T-helper 9 cell (primary cell): ENCODE data around the gene COL9A3.

Experiments
- DNase-seq: peaks from one replicate; pipeline ENCODE4 v3.0.0-alpha.2; 2020

The COL9A3 gene

GRCh38 chr20:62778601-62779416 lies 38.0 kb upstream of the COL9A3 start:
- no peak for DNase-seq

GRCh38 chr20:62779417-62779685 lies 37.5 kb upstream of the COL9A3 start:
- DNase-seq: no peak

DNA sequence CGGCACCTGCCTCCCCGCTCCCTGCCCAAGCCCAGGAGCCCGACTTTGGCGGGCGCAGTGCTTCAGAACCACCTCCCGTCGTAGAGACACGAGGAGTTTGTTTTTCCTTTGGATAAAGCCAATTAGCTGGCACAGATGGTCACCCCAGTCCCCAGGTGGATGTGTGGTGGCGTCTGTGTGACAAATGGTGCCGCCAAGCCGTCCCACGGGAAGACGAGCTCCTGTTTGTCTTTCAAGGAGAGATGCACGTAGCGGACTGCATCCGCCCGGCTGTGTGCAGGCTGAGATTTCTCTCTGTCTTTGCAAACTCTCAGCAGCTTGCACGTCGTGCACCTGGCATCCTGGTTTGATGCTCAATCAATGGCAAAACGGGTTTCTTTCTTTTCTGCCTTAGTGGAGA lies 36.6 kb upstream of the COL9A3 start:
- no peak for DNase-seq

GRCh38 chr20:62780696-62781095 lies 36.2 kb upstream of the COL9A3 start:
- DNase-seq: no peak

GRCh38 chr20:62782149-62782892 lies 34.5 kb upstream of the COL9A3 start:
- no peak for DNase-seq

- DNase-seq: no peak
Observed at GRCh38 chr20:62782893-62783278, 34.0 kb upstream of the COL9A3 start.

GRCh38 chr20:62784497-62784896 lies 32.4 kb upstream of the COL9A3 start:
- DNase-seq: no peak

DNA sequence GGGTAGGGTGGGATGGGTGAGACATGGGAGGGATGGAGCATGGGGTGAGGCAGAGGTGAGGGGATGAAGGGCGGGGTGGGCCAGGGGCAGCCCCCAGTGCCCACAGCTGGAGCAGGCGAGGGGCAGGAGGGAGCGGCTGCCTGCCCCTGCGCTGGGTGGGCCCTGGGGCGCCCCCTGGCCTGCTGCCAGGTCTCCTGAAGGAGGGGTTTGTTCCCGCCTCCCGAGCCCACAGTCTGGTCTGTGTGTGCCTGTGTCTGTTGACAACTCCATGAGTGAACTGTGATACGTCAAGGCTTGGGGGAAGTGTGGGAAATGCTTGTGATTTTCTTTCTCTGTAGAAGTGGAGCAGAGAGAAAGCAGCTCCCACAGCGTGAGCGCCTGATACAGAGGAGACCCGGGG lies 31.5 kb upstream of the COL9A3 start:
- no peak for DNase-seq

- no peak for DNase-seq
Observed at GRCh38 chr20:62786157-62786556, 30.7 kb upstream of the COL9A3 start.

DNA sequence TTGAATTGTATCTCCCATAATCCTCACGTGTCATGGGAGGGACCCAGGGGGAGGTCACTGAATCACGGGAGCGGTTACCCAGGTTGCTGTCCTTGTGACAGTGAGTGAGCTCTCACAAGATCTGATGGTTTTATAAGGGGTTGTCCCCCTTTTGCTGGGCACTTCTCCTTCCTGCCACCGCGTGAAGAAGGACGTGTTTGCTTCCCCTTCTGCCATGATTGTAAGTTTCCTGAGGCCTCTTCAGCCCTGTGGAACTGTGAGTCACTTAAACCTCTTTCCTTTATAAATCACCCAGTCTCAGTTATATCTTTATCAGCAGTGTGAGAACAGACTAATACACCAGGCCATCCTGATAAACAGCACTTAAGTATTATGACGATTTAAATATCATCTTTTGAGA lies 29.5 kb upstream of the COL9A3 start:
- no peak for DNase-seq

DNA sequence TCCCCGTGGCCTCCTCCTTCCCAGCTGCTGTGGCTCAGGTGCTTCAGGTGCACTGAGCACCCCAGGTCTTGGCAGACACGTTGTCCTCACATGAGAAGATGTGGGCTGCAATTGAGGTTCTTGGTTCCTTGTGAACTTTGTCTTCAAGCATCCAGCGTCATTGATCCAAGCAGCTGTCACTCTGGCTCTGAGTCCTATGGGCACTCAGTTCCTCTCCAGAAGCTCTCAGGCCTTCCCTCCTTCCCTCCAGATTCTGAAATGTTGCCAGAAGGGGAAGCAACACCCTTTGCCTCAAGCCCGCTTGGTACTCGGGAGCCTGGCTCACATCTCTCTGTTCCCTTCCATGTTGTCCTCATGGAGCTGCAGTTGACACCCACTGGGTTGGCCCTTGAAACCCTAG lies 29.0 kb upstream of the COL9A3 start:
- DNase-seq: no peak

DNA sequence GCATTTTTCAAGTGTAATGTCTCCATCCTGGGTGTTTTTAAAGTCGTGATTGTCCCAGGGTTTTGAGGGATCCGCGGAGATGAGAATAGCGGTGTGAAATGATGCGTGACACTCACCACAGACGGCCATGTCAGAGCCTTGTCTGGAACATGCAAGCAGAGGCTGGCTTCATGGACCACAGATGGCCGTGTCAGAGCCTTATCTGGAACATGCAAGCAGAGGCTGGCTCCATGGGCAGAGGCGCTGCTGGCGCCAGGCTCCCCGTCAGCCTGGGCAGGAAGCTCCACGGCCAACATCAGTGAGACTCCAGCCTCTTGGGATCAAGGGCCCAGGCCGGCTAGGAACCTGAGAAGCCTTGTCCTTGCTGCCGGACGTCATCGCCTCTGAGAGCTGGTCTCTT lies 28.2 kb upstream of the COL9A3 start:
- DNase-seq: no peak

- DNase-seq: no peak
Observed at GRCh38 chr20:62790075-62790474, 26.8 kb upstream of the COL9A3 start.

GRCh38 chr20:62791301-62792181 lies 25.3 kb upstream of the COL9A3 start:
- DNase-seq: peak; percentile 51

DNA sequence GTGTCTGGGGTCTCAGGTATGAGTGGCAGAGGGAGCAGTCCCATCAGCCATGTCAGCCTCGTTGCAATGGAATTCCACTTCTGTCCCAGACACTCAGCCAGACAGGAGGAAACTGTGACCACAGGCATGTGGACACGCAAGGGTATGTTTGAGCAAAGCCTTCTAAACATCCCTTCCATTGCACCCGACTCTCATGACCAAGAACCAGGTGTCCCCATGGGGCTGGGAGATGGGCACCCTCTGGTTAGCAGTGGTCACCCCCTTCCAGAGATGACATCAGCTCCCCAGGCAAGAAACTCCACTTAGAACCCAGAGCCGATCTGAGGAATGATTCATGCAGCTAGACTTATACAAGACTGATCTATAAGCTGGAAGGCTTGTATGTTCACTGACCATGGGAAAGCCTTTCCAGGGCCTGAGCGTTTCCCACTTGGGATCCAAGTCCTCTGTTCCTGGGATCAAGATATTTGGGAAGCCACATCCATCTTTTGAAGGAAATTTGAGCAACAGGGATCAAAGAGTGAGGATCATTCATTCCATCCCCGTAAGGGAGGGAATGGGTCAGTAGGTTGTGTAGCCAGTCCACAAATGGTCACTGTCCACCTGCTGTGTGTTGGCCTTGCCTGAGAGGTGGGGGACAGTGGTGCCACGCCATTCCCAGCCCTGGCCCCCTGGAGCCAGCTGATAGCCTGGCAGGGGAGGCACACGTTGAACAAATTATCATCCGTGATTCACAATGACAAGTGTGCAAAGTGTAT lies 24.5 kb upstream of the COL9A3 start:
- no peak for DNase-seq

GRCh38 chr20:62792940-62793756 lies 23.7 kb upstream of the COL9A3 start:
- no peak for DNase-seq

DNA sequence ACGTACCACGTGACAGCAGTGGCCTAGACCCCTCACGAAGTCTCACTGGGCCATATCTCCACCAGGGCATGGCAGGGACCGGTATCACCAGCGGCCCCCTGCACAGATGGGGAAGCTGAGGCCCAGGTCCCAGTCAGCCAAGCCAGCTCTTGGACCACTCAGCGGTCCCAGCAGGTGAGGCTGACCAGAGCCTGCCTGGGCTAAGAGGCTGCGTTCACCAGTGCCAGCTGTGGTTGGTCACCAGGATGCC lies 23.2 kb upstream of the COL9A3 start:
- DNase-seq: no peak

GRCh38 chr20:62794007-62794724 lies 22.7 kb upstream of the COL9A3 start:
- DNase-seq: peak; percentile 90

GRCh38 chr20:62795023-62795761 lies 21.7 kb upstream of the COL9A3 start:
- DNase-seq: peak; percentile 44

- no peak for DNase-seq
Observed at GRCh38 chr20:62796699-62797491, 20.0 kb upstream of the COL9A3 start.
